GM12874 (cell line): ENCODE measurements around the gene ZBTB24.
A peak's percentile ranks its signal among the peaks of the same experiment; 100 is the strongest.

Experiments
- CTCF ChIP-seq: IDR thresholded peaks from 2 replicates; pipeline ENCODE4 v1.5.1; 2011; ENCODE audit warnings: low read depth, mild to moderate bottlenecking, control low read depth, low read length, moderate library complexity; ENCODE audit not compliant: insufficient read depth

The ZBTB24 gene

GRCh38 chr6:109440331-109441068, 42.5 kb downstream of the ZBTB24 start, which contains the start of the genes PPIL6 and SMPD2:
Gene PPIL6 (minus strand): TSS chr6:109440628. CDS start chr6:109440590, 38 bp downstream.
Gene SMPD2 (plus strand): TSS chr6:109440724. CDS start chr6:109441122, 398 bp downstream.
- TF ChIP-seq CTCF, result peak; percentile 23; the same call in 1 of the 2 replicates

- TF ChIP-seq CTCF, result no peak
Observed at GRCh38 chr6:109436041-109436440, 47.0 kb downstream of the ZBTB24 start.

GRCh38 chr6:109434456-109434855, 48.6 kb downstream of the ZBTB24 start:
- no peak for TF ChIP-seq CTCF

- TF ChIP-seq CTCF, result no peak
Observed at GRCh38 chr6:109429496-109429895, 53.5 kb downstream of the ZBTB24 start.

GRCh38 chr6:109428889-109429477, 54.0 kb downstream of the ZBTB24 start:
- TF ChIP-seq CTCF, result no peak

GRCh38 chr6:109424946-109425345, 58.1 kb downstream of the ZBTB24 start:
- TF ChIP-seq CTCF, result no peak

- TF ChIP-seq CTCF, result no peak
Observed at GRCh38 chr6:109421184-109421583, 61.8 kb downstream of the ZBTB24 start.
